Measurements from ENCODE around the gene KDELR1. TPM values are rescaled to one million over a fixed set of nuclear protein-coding genes. Genes with fewer than 3 reads are reported as not detected.

The KDELR1 gene
- polyA plus RNA-seq, 1 experiment: 168 TPM

DNA sequence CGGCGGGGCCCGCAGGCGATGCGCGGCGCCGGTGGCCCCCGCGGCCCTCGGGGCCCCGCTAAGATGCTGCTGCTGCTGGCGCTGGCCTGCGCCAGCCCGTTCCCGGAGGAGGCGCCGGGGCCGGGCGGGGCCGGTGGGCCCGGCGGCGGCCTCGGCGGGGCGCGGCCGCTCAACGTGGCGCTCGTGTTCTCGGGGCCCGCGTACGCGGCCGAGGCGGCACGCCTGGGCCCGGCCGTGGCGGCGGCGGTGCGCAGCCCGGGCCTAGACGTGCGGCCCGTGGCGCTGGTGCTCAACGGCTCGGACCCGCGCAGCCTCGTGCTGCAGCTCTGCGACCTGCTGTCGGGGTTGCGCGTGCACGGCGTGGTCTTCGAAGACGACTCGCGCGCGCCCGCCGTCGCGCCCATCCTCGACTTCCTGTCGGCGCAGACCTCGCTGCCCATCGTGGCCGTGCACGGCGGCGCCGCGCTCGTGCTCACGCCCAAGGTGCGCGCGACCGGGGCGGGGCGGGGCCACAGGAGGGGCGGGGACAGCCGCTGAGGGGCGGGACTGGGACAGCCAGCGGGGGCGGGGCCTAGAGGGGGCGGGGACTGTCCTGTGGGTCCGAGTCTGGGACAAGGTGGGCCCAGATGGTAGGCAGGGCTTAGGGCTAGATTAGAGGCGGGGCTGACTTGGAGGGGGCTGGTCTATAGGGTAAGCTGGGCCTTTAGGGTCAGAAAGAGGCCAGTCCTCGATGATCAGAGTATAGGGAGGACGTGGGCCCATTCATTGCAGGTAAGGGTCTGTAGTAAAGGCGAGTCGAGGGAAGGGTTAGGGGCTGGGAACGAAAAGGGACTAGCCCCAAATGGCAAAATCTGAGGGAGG, 7.3 kb upstream of the KDELR1 start:
- no peak overlapping the region for H3K27ac ChIP-seq (ENCODE audit: low read depth, low read length)
- peaks cover 41% of the 10 kb centered on the region for H3K27me3 ChIP-seq (ENCODE audit: control insufficient read depth, insufficient read depth, low read length)
- peak overlapping the region; percentile 53 for H3K4me3 ChIP-seq (ENCODE audit: low read depth, low read length)
- H3K9me3 ChIP-seq (ENCODE audit: control insufficient read depth, insufficient read depth, low read length): peaks cover 5% of the 10 kb centered on the region; the same call in 1 of the 2 replicates
- DNase-seq (ENCODE audit: low read depth, low spot score): no peak
- TF ChIP-seq CTCF (IDR thresholded peaks at IDR 0.05; ENCODE audit: low read depth, low read length): no peak
- POLR2A ChIA-PET: no interaction called here
- CTCF ChIA-PET: interaction anchor here (0.6 kb wide), 1 partner anchor 107 kb away, joined by 3 read pairs; no protein-coding TSS in a partner anchor

GRCh38 chr19:48398102-48398374, 6.7 kb upstream of the KDELR1 start:
- H3K27me3 ChIP-seq (ENCODE audit: control insufficient read depth, insufficient read depth, low read length): peaks cover 44% of the 10 kb centered on the region
- no peak for TF ChIP-seq CTCF (IDR thresholded peaks at IDR 0.05; ENCODE audit: low read depth, low read length)
- peak overlapping the region; percentile 53 for H3K4me3 ChIP-seq (ENCODE audit: low read depth, low read length)
- H3K27ac ChIP-seq (ENCODE audit: low read depth, low read length): no peak overlapping the region
- ChIA-PET CTCF (no interaction called here), POLR2A (no interaction called here)
- H3K9me3 ChIP-seq (ENCODE audit: control insufficient read depth, insufficient read depth, low read length): peaks cover 5% of the 10 kb centered on the region; the same call in 1 of the 2 replicates
- DNase-seq (ENCODE audit: low read depth, low spot score): no peak

DNA sequence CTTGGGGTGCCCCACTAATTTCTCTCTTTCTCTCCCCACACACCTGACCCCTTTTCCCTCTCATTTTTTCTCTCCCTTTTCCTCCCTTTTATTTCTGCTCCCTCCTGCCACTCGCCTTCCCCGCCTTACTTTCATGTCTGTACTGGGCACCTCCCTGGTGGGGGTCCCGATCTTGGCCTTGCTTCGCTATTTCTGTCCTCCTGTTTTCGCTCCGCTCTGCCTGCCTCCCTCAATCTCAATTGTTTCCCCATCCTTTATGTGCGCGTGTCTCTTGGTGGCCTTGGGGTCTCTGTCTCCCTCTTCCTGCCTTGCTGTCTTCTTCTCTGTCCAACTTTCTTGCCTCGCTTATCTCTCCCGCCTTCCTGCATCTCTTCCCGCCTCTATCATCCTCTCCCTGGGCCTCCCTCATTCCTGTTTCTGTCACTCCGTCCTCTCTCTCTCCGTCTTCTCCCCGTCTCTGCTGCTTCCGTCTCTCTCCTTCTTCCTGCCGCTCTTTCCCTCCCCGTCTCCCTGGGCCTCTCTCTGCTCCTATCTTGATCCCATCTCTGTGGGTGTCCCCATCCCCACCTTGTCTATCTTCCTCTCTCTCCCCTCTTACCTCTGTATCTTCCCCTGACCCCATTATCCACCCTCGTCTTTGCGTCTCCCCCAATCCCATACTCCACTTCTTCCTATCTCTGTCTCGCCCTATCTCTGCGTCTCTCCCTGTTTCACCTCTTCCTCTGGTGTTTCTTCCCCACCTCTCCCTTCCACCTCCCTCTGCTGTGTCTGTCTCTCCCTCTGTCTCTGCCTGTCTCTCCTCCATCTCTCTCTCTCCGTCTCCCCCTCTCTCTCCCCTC, 6.1 kb upstream of the KDELR1 start:
- Histone ChIP-seq H3K4me3 (ENCODE audit: low read depth, low read length) (peak overlapping the region; percentile 53), H3K27me3 (ENCODE audit: control insufficient read depth, insufficient read depth, low read length) (peaks cover 44% of the 10 kb centered on the region), H3K9me3 (ENCODE audit: control insufficient read depth, insufficient read depth, low read length) (peaks cover 5% of the 10 kb centered on the region; the same call in 1 of the 2 replicates), H3K27ac (ENCODE audit: low read depth, low read length) (no peak overlapping the region)
- DNase-seq (ENCODE audit: low read depth, low spot score): no peak
- ChIA-PET POLR2A (no interaction called here), CTCF (no interaction called here)
- TF ChIP-seq CTCF (IDR thresholded peaks at IDR 0.05; ENCODE audit: low read depth, low read length): no peak

DNA sequence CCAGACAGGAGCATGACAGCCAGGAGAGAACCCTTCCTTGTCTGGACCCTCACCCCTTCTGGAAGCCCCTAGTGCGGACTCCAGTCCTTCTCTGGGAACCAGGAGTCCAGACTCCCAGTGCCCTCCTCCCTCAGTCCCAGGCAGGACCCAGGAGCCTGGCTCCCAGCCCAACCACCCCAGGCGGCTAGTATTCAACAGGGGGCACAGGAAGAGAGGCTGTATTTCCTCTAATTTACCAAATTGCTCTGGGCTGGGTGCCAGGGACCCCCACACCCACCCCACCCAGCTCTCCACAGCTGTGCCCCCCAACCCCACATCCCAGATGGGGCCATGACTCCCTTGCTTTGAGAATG, 5.4 kb upstream of the KDELR1 start:
- no peak for DNase-seq (ENCODE audit: low read depth, low spot score)
- H3K4me3 ChIP-seq (ENCODE audit: low read depth, low read length): no peak overlapping the region
- H3K9me3 ChIP-seq (ENCODE audit: control insufficient read depth, insufficient read depth, low read length): peaks cover 5% of the 10 kb centered on the region; the same call in 1 of the 2 replicates
- no peak for TF ChIP-seq CTCF (IDR thresholded peaks at IDR 0.05; ENCODE audit: low read depth, low read length)
- no peak overlapping the region for H3K27ac ChIP-seq (ENCODE audit: low read depth, low read length)
- ChIA-PET POLR2A (no interaction called here), CTCF (no interaction called here)
- H3K27me3 ChIP-seq (ENCODE audit: control insufficient read depth, insufficient read depth, low read length): peaks cover 44% of the 10 kb centered on the region
